SK-N-SH treated with all-trans-retinoic acid at 6 μM for 48 hours (cell line): ENCODE data around the gene OCLN.
"Not testable (repeated sequence)": the region's sequence is repeated elsewhere in the genome, so short reads cannot be mapped to it uniquely, and the experiment has no call there.

ENCODE experiments used
- ATAC-seq: fragments of 200-7000 bp; cut with Tn5 transposase; 3 replicates; pipeline ENCODE4 v1.9.1; 2020; ENCODE audit warnings: mild to moderate bottlenecking, moderate library complexity
- ARNTL ChIP-seq: fragments of 450-650 bp; formaldehyde crosslinking; IDR thresholded peaks from 2 replicates; pipeline ENCODE4 v1.5.0; 2020; ENCODE audit warnings: low read depth, mild to moderate bottlenecking, moderate library complexity, borderline replicate concordance
- CREB5 ChIP-seq: fragments of 250-450 bp; sonication (Bioruptor Pico); IDR thresholded peaks from 2 replicates; pipeline ENCODE4 v1.5.1; 2020; ENCODE audit warnings: low read depth, mild to moderate bottlenecking, moderate library complexity
- CSDC2 ChIP-seq: fragments of 250-450 bp; sonication (Bioruptor Pico); IDR thresholded peaks from 2 replicates; pipeline ENCODE4 v1.5.0; 2020; ENCODE audit warnings: mild to moderate bottlenecking, moderate library complexity
- ESRRG ChIP-seq: fragments of 250-450 bp; sonication (Bioruptor Pico); IDR thresholded peaks from 2 replicates; pipeline ENCODE4 v1.6.1; 2021; ENCODE audit warnings: mild to moderate bottlenecking
- GLIS3 ChIP-seq: fragments of 250-450 bp; sonication (Bioruptor Pico); IDR thresholded peaks from 2 replicates; pipeline ENCODE4 v1.5.0; 2020; ENCODE audit warnings: mild to moderate bottlenecking, moderate library complexity
- ISL1 ChIP-seq: fragments of 250-450 bp; sonication (Bioruptor Pico); IDR thresholded peaks from 2 replicates; pipeline ENCODE4 v2.1.2; 2022; ENCODE audit warnings: mild to moderate bottlenecking, moderate library complexity
- OSR1 ChIP-seq: fragments of 250-450 bp; sonication (Bioruptor Pico); IDR thresholded peaks from 2 replicates; pipeline ENCODE4 v1.8.0; 2022; ENCODE audit warnings: moderate library complexity, mild to moderate bottlenecking, inconsistent platforms
- RARB ChIP-seq: fragments of 250-450 bp; sonication (Bioruptor Pico); IDR thresholded peaks from 2 replicates; pipeline ENCODE4 v1.8.0; 2021; ENCODE audit warnings: mild to moderate bottlenecking, moderate library complexity
- TCF4 ChIP-seq: fragments of 250-450 bp; sonication (Bioruptor Pico); IDR thresholded peaks from 2 replicates; pipeline ENCODE4 v1.8.0; 2021; ENCODE audit warnings: mild to moderate bottlenecking, moderate library complexity, borderline replicate concordance
- TOX ChIP-seq: fragments of 250-450 bp; sonication (Bioruptor Pico); IDR thresholded peaks from 2 replicates; pipeline ENCODE4 v1.8.0; 2021; ENCODE audit warnings: mild to moderate bottlenecking, moderate library complexity, borderline replicate concordance
- ZC3H10 ChIP-seq: fragments of 250-450 bp; sonication (Bioruptor Pico); IDR thresholded peaks from 2 replicates; pipeline ENCODE4 v1.5.1; 2021; ENCODE audit warnings: mild to moderate bottlenecking, moderate library complexity
- ZFP3 ChIP-seq: fragments of 250-450 bp; sonication (Bioruptor Pico); IDR thresholded peaks from 2 replicates; pipeline ENCODE4 v1.5.0; 2020; ENCODE audit warnings: mild to moderate bottlenecking, moderate library complexity
- ZFP30 ChIP-seq: fragments of 450-650 bp; formaldehyde crosslinking; IDR thresholded peaks from 2 replicates; pipeline ENCODE4 v1.5.0; 2022; ENCODE audit warnings: mild to moderate bottlenecking, moderate library complexity
- ZNF565 ChIP-seq: fragments of 450-650 bp; formaldehyde crosslinking; conservative IDR thresholded peaks from 2 replicates; pipeline ENCODE4 v1.5.0; 2020; ENCODE audit warnings: low read depth, mild to moderate bottlenecking, moderate library complexity
- ZNF70 ChIP-seq: fragments of 450-650 bp; formaldehyde crosslinking; IDR thresholded peaks from 2 replicates; pipeline ENCODE4 v1.5.0; 2020; ENCODE audit warnings: mild to moderate bottlenecking, moderate library complexity
- TF ChIP-seq, protein P1 (sequence below): fragments of 250-450 bp; sonication (Bioruptor Pico); IDR thresholded peaks from 2 replicates; pipeline ENCODE4 v1.8.0; 2021; ENCODE audit warnings: low read depth, mild to moderate bottlenecking, moderate library complexity, borderline replicate concordance
- TF ChIP-seq, protein P2 (sequence below): fragments of 250-450 bp; sonication (Bioruptor Pico); IDR thresholded peaks from 2 replicates; pipeline ENCODE4 v1.5.0; 2020; ENCODE audit warnings: mild to moderate bottlenecking, moderate library complexity
- TF ChIP-seq, protein P3 (sequence below): fragments of 250-450 bp; sonication (Bioruptor Pico); IDR thresholded peaks from 2 replicates; pipeline ENCODE4 v1.8.0; 2020; ENCODE audit warnings: mild to moderate bottlenecking, moderate library complexity, borderline replicate concordance

Gene OCLN

GRCh38 chr5:69512740-69513260 lies 20.2 kb downstream of the OCLN start (continued):
- TF ChIP-seq TOX (CRISPR knock-in tag), result no peak

- ATAC-seq, result not testable (repeated sequence)
Measured at GRCh38 chr5:69515570-69515969, 23.0 kb downstream of the OCLN start.

DNA sequence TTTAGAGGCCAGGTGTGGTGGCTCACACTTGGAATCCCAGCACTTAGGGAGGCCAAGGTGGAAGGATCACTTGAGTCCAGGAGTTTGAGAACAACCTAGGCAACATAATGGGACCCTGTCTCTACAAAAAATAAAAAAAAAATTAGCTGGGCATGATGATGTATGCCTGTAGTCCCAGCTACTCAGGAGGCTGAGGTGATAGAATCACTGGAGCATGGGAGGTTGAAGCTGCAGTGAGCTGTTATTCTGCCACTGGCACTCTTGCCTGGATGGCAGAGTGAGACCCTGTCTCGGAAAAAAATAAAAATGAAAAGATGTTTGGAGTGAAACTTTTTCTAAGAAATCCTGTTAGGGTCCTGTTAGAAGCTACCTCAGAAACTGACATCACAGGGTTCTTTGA lies 24.2 kb downstream of the OCLN start:
- no peak for ATAC-seq

GRCh38 chr5:69517763-69518212 lies 25.2 kb downstream of the OCLN start:
- TF ChIP-seq ISL1 (CRISPR knock-in tag), result no peak
- TF ChIP-seq, protein P1, sequence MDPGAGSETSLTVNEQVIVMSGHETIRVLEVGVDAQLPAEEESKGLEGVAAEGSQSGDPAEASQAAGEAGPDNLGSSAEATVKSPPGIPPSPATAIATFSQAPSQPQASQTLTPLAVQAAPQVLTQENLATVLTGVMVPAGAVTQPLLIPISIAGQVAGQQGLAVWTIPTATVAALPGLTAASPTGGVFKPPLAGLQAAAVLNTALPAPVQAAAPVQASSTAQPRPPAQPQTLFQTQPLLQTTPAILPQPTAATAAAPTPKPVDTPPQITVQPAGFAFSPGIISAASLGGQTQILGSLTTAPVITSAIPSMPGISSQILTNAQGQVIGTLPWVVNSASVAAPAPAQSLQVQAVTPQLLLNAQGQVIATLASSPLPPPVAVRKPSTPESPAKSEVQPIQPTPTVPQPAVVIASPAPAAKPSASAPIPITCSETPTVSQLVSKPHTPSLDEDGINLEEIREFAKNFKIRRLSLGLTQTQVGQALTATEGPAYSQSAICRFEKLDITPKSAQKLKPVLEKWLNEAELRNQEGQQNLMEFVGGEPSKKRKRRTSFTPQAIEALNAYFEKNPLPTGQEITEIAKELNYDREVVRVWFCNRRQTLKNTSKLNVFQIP, result no peak
- TF ChIP-seq TOX (CRISPR knock-in tag), result no peak
- no peak for TF ChIP-seq RARB
- ATAC-seq, result no peak

More for the DNA sequence above, 24.2 kb downstream of the OCLN start:
- no peak for TF ChIP-seq GLIS3 (CRISPR knock-in tag)
- no peak for TF ChIP-seq ZFP30
- TF ChIP-seq, protein P1, result no peak
- no peak for TF ChIP-seq ZC3H10
- TF ChIP-seq, protein P2, sequence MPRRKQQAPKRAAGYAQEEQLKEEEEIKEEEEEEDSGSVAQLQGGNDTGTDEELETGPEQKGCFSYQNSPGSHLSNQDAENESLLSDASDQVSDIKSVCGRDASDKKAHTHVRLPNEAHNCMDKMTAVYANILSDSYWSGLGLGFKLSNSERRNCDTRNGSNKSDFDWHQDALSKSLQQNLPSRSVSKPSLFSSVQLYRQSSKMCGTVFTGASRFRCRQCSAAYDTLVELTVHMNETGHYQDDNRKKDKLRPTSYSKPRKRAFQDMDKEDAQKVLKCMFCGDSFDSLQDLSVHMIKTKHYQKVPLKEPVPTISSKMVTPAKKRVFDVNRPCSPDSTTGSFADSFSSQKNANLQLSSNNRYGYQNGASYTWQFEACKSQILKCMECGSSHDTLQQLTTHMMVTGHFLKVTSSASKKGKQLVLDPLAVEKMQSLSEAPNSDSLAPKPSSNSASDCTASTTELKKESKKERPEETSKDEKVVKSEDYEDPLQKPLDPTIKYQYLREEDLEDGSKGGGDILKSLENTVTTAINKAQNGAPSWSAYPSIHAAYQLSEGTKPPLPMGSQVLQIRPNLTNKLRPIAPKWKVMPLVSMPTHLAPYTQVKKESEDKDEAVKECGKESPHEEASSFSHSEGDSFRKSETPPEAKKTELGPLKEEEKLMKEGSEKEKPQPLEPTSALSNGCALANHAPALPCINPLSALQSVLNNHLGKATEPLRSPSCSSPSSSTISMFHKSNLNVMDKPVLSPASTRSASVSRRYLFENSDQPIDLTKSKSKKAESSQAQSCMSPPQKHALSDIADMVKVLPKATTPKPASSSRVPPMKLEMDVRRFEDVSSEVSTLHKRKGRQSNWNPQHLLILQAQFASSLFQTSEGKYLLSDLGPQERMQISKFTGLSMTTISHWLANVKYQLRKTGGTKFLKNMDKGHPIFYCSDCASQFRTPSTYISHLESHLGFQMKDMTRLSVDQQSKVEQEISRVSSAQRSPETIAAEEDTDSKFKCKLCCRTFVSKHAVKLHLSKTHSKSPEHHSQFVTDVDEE (CRISPR knock-in tag), result no peak

DNA sequence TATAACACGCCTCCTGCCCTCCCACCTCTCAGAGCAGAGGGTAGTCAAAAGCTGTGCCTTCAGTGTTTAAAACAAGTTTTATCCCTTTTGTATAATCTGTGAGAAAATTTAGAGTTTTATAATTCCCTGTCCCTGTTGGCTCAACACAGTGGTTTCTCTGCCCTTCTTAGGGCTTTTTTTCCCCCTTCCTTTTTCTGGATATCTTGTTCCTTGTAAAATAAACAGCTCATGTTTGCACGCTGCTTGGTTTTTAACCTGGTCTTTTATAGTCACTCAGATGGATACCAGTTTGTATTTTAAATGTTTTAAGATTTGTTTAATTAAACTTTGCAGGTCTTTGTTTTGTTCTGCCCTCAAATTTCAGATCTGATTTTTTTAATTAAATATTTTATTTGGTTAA lies 26.7 kb downstream of the OCLN start:
- TF ChIP-seq ESRRG, result no peak
- TF ChIP-seq TOX (CRISPR knock-in tag), result no peak
- no peak for TF ChIP-seq CREB5 (CRISPR knock-in tag)
- no peak for TF ChIP-seq ZFP3 (CRISPR knock-in tag)
- TF ChIP-seq TCF4, result no peak
- TF ChIP-seq, protein P3, sequence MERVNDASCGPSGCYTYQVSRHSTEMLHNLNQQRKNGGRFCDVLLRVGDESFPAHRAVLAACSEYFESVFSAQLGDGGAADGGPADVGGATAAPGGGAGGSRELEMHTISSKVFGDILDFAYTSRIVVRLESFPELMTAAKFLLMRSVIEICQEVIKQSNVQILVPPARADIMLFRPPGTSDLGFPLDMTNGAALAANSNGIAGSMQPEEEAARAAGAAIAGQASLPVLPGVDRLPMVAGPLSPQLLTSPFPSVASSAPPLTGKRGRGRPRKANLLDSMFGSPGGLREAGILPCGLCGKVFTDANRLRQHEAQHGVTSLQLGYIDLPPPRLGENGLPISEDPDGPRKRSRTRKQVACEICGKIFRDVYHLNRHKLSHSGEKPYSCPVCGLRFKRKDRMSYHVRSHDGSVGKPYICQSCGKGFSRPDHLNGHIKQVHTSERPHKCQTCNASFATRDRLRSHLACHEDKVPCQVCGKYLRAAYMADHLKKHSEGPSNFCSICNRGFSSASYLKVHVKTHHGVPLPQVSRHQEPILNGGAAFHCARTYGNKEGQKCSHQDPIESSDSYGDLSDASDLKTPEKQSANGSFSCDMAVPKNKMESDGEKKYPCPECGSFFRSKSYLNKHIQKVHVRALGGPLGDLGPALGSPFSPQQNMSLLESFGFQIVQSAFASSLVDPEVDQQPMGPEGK (CRISPR knock-in tag), result no peak
- TF ChIP-seq CSDC2 (CRISPR knock-in tag), result no peak
- no peak for TF ChIP-seq ZNF565 (CRISPR knock-in tag)
- no peak for TF ChIP-seq ARNTL (CRISPR knock-in tag)
- no peak for TF ChIP-seq OSR1 (CRISPR knock-in tag)
- no peak for TF ChIP-seq ZNF70 (CRISPR knock-in tag)
- no peak for ATAC-seq
